Hepatic stellate cell (primary cell): Measurements from ENCODE around the gene MRFAP1.
"Not testable (repeated sequence)": the region's sequence is repeated elsewhere in the genome, so short reads cannot be mapped to it uniquely, and the experiment has no call there.

Source experiments
- DNase-seq: peaks from one replicate; pipeline ENCODE4 v3.0.0; 2011; ENCODE audit warnings: low spot score

Gene MRFAP1

DNA sequence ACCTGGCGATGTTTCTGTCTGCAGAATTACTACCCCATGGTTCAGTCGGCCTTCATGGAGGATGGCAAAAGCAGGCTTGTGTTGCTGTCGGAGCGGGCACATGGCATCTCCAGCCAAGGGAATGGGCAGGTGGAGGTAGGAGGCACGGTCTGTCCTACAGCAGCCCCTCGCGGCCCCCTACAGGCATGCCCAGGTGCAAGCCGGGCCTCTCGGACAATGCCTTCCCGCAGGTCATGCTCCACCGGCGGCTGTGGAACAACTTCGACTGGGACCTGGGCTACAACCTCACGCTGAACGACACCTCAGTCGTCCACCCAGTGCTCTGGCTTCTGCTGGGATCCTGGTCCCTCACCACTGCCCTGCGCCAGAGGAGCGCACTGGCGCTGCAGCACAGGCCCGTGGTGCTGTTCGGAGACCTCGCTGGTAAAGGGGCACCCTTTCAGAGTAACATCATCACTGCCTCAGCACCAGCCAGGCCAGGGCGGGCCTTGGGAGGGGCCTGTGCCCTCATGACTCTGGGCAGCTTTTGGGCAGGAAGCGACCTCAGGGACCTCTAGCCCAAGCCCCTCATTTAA, 29.5 kb upstream of the MRFAP1 start:
- DNase-seq = no peak

DNA sequence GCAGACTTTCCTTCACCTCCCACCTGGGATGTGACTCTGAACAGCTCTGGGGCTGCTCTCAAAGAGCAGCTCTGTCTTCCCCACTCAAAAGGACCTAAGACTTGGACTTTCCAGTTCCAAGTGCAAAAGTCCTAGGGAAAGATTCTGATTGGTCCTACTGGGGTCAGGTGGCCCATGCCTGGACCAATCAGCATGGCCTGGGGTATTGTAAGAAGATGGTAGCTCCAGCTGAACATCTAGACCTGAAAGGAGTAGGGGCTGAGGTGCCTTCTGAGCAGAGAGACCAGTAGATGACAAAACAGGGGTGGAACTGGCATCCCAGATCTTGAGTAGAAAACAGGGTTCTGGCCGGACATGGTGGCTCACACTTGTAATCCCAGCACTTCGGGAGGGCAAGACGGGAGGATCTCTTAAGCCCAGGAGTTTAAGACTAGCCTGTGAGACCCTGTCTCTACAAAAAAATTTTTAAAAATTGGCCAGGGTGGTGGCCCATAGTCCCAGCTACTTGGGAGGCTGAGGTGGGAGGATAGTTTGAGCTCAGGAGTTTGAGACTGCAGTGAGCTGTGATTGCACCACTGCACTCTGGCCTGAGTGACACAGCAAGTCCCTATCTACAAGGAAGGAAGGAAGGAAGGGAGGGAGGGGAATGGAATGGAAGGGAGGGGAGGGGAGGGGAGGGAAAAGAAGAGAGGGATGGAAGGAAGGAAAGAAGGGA, 27.4 kb upstream of the MRFAP1 start:
- peak; percentile 35 for DNase-seq

DNA sequence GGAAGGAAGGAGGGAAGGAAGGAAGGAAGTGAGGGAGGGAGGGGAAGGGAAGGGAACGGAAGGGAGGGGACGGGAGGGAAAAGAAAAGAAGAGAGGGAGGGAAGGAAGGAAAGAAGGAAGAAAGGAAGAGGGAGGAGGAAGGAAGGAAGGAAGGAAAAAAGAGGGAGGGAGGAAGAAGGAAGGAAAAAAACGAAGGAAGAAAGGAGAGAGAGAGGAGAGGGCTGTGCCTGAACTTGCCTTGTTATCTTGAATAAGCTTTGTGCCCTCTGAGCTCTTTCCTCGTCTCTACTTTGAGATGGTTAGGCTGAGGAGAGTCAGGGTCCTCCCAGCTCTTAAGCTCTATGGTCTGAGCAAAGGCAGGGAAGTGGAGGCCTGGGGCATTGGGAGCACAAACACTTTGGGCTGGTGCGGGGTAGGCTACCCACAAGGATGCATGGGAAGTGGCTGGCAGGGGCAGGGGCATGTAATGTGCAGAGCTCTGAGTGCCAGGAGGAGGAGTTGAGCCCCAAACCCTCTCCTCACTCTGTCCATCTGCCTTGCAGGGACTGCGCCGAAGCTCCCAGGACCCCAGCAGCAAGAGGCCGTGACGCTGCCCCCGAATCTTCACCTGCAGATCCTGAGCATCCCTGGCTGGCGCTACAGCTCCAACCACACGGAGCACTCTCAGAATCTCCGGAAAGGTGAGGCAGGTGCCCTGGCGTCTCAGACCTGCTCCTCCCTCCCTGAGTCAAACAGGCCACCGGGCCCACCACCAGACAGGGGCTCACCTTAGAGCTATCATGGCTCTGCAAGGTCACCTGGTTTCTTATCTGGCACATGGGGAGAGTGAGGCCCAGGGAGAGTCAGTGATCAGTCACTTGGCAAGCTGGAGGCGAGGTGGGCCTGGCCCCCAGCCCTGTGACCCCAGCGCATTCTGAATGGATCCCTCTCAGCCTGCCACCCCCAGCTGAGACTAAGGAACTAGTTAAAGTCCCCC, 26.5 kb upstream of the MRFAP1 start:
- no peak for DNase-seq

- no peak for DNase-seq
These were observed 25.7 kb upstream of the MRFAP1 start for GRCh38 chr4:6614701-6615230.

GRCh38 chr4:6616087-6616995, 24.1 kb upstream of the MRFAP1 start:
- DNase-seq = no peak

- no peak for DNase-seq
These were observed 23.2 kb upstream of the MRFAP1 start for GRCh38 chr4:6617246-6617645.

GRCh38 chr4:6618386-6619115, 21.9 kb upstream of the MRFAP1 start:
- DNase-seq = no peak

DNA sequence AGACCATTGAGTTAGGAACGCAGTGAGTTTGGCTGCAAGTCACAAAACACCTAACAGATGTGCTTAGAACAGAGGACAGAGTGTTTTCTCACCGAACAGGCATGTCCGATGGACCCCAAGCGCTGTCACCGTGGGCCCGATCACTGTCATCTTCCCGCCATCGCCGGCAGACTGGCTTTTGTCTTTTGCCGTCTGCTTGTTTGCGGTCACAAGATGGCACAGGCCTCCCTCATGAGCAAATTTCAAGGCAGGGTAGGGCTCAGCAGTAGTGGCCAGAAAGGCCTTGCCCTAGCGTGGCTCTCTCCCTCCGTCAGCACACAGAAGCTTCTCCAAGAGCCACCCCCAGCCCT, 21.4 kb upstream of the MRFAP1 start:
- no peak for DNase-seq

DNA sequence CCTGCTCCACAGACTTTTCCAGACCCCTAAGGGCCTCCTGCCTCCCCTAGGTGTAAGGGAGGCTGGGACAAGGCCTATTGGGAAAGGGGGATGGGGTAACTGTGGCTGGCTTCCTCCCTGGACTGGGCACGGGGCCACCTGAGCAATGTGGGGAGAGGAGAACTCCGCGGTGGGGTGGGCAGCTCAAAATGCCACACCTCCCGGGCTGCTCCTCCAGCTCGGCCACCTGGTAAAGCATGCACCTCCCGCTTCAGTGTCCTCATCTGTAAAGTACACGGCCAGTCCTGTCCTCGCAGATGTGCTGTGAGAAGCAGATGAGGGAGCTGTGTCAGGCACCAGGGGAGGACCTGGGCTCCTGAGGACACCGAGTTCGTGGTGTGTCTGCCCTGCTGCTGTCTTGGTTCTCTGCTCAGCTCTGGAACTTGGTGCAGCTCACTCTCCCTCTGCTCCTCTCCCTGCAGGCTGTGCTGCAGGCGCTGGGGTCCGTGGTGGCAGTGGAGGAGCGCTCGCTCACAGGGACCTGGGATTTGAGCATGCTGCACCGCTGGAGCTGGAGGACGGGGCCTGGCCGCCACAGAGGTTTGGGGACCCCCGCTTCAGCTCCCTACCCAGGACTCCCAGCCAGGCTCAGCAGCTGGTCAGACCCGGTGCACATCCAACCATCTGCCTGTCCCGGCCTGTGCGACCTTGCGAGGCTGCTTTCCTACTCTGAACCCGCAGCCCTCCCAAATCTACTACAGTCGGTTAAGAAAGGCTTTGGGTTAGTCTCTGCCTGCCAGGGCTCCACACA, 20.8 kb upstream of the MRFAP1 start:
- no peak for DNase-seq

- no peak for DNase-seq
These were observed 20.2 kb upstream of the MRFAP1 start for GRCh38 chr4:6620296-6620695.

DNA sequence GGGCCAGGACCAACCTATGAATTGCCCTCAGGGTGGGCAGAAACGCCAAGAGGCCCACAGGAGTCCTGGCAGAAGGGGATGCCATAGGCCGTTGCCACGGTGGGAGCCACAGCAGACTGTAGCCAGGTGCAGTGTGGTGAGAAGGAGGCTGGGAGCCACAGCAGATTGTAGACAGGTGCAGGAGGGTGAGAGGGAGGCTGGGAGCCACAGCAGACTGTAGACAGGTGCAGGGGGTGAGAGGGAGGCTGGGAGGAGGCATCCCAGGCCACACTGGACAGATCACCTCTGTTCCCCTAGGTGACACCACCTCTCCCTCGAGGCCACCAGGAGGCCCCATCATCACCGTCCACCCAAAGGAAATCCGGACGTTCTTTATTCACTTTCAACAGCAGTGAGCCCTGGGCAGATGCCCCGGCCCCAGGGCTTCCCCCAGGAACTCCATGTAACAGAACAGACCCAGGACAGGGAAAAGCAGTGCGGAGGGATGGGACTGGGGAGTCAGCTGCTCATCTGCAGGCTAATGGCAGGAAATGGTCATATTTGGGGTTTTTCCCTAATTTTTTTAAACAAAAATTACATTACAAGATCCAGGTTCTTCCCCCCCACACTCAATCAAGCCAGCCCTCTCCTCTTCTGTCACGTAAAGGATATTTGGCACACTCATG, 19.5 kb upstream of the MRFAP1 start:
- DNase-seq = no peak

DNA sequence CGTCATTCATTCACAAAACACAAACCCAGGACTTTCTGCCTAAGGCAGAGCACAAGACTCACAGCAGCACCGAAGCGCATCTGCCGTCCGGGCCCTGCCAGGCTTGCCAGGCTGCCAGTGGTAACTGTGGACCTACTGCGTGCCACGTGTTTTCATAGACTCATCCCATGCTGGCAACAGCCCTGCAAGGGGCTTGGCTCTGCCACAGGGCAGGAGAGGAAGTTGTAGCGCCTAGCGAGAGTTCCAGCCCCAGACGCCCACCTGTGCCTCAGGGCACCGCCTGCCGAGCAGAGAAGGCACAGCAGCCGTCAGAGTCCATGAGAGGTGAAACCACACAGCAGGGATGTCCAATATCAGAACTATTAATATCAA, 18.9 kb upstream of the MRFAP1 start:
- no peak for DNase-seq

- DNase-seq = no peak
These were observed 17.7 kb upstream of the MRFAP1 start for GRCh38 chr4:6622744-6623143.

GRCh38 chr4:6625256-6625655, 15.2 kb upstream of the MRFAP1 start:
- no peak for DNase-seq

DNA sequence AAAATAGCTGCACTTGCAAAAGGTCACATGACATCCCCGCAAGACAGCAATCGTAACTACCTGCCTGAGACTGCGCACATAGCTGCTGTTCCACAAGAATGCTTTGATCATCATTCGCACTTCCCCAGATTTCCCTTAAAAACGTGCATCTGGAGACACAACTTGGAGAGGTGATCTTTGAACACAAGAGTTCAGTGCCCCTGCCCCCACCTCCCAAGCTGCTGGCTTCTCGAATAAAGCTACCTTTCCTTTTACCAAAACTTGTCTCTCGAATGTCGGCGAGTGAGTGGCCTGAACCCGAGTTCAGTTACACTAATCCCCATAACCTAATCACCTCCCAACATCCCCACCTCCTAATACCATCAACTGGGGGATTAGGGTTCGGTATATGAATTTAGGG, 14.4 kb upstream of the MRFAP1 start:
- no peak for DNase-seq

GRCh38 chr4:6627832-6628231, 12.7 kb upstream of the MRFAP1 start:
- DNase-seq = no peak

DNA sequence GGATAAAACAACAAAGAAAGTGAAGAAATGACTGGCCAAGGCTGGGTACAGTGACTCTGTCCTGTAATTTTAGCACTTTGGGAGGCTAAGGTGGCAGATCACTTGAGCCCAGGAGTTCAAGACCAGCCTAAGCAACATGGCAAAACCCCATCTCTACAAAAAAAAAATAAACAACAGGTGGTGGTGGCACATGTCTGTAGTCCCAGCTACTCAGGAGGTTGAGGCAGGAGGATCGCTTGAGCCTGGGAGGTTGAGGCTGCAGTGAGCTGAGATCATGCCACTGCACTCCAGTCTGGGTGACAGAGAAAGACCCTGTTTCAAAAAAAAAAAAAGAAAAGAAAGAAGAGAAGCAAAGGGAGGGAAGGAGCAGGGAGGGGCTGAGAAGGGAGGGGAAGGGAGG, 12.0 kb upstream of the MRFAP1 start:
- not testable (repeated sequence) for DNase-seq

DNA sequence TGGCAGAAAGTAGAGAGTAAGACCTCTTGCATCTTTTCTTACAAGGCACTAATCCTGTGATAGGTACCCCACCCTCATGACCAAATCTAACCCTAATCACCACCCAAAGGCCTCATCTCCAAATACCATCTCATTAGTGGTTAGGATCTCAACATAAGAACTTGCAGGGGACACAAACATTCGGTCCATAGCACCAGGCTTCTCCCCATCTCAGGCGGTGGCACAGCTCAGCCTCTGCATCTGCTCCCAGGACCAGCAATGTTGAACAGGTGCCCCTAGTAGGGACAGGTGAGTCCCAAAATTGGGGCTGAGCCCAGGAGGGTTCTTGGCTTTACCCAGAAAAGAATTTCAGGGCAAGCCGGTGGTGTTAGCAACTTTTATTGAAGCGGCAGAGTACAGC, 8.4 kb upstream of the MRFAP1 start:
- no peak for DNase-seq

- DNase-seq = no peak
These were observed 7.2 kb upstream of the MRFAP1 start for GRCh38 chr4:6633091-6633906.
